OCI-LY1 (cell line): ENCODE results near the gene ENDOD1.

ENCODE experiments used
- H2AFZ ChIP-seq: fragments of 200-600 bp; sonication (generic), shearing (Covaris generic); 2 replicates; pipeline ENCODE4 v1.6.0; 2014; ENCODE audit warnings: antibody characterized with exemption, mild to moderate bottlenecking, low read length
- H3F3A ChIP-seq: fragments of 200-600 bp; sonication (generic), shearing (Covaris generic); 2 replicates; pipeline ENCODE4 v1.6.0; 2014; ENCODE audit warnings: mild to moderate bottlenecking, antibody characterized with exemption, low read length, moderate library complexity; ENCODE audit not compliant: insufficient read depth
- H3K27ac ChIP-seq: fragments of 200-600 bp; sonication (generic); 2 replicates; pipeline ENCODE4 v1.5.1; 2014; ENCODE audit warnings: low read length, mixed run types, mild to moderate bottlenecking, low read depth; ENCODE audit not compliant: poor library complexity, severe bottlenecking
- H3K27me3 ChIP-seq: fragments of 200-600 bp; sonication (generic); 2 replicates; pipeline ENCODE4 v1.6.0; 2014; ENCODE audit warnings: antibody characterized with exemption, mild to moderate bottlenecking, low read length, moderate library complexity; ENCODE audit not compliant: insufficient read depth
- H3K36me3 ChIP-seq: fragments of 200-600 bp; sonication (generic); 2 replicates; pipeline ENCODE4 v1.6.1; 2014; ENCODE audit warnings: mild to moderate bottlenecking, antibody characterized with exemption, low read length, moderate library complexity, mixed read lengths; ENCODE audit not compliant: insufficient read depth
- H3K4me1 ChIP-seq: fragments of 200-600 bp; sonication (generic); 2 replicates; pipeline ENCODE4 v1.5.1; 2014; ENCODE audit warnings: mild to moderate bottlenecking, low read length, moderate library complexity; ENCODE audit not compliant: insufficient read depth, severe bottlenecking
- H3K4me2 ChIP-seq: fragments of 200-600 bp; sonication (generic), shearing (Covaris generic); 2 replicates; pipeline ENCODE4 v1.6.1; 2014; ENCODE audit warnings: low read length
- H3K4me3 ChIP-seq: fragments of 200-600 bp; sonication (generic); 2 replicates; pipeline ENCODE4 v1.5.1; 2014; ENCODE audit warnings: low read length, low read depth, mild to moderate bottlenecking, mixed read lengths; ENCODE audit not compliant: poor library complexity, severe bottlenecking
- H3K79me2 ChIP-seq: fragments of 200-600 bp; shearing (Covaris generic); 2 replicates; pipeline ENCODE4 v1.6.1; 2016; ENCODE audit warnings: mixed run types, low read length, mixed read lengths; ENCODE audit not compliant: insufficient read depth
- H3K9ac ChIP-seq: fragments of 200-600 bp; sonication (generic), shearing (Covaris generic); 2 replicates; pipeline ENCODE4 v1.6.1; 2014; ENCODE audit warnings: mild to moderate bottlenecking, low read length, mixed read lengths
- H3K9me2 ChIP-seq: fragments of 200-600 bp; sonication (generic), shearing (Covaris generic); 2 replicates; pipeline ENCODE4 v1.6.1; 2014; ENCODE audit warnings: low read depth, mild to moderate bottlenecking, low read length, mixed read lengths
- H3K9me3 ChIP-seq: fragments of 200-600 bp; shearing (Covaris generic); 2 replicates; pipeline ENCODE4 v1.6.1; 2014; ENCODE audit warnings: low read length, mixed read lengths
- H4K20me1 ChIP-seq: fragments of 200-600 bp; sonication (generic), shearing (Covaris generic); 2 replicates; pipeline ENCODE4 v1.6.0; 2016; ENCODE audit warnings: mild to moderate bottlenecking, low read length; ENCODE audit not compliant: insufficient read depth
- EZH2 ChIP-seq: fragments of 200-600 bp; sonication (generic), shearing (Covaris generic); IDR thresholded peaks from 2 replicates; pipeline ENCODE4 v1.8.0; 2017; ENCODE audit warnings: borderline replicate concordance, mixed run types, mild to moderate bottlenecking, antibody characterized with exemption, low read length, moderate library complexity, mixed read lengths
- TF ChIP-seq, protein P1 (sequence below): fragments of 200-600 bp; sonication (generic), shearing (Covaris generic); IDR thresholded peaks from 2 replicates; pipeline ENCODE4 v1.5.1; 2017; ENCODE audit warnings: mild to moderate bottlenecking, antibody characterized with exemption, low read length, moderate library complexity, mixed read lengths

The ENDOD1 gene

DNA sequence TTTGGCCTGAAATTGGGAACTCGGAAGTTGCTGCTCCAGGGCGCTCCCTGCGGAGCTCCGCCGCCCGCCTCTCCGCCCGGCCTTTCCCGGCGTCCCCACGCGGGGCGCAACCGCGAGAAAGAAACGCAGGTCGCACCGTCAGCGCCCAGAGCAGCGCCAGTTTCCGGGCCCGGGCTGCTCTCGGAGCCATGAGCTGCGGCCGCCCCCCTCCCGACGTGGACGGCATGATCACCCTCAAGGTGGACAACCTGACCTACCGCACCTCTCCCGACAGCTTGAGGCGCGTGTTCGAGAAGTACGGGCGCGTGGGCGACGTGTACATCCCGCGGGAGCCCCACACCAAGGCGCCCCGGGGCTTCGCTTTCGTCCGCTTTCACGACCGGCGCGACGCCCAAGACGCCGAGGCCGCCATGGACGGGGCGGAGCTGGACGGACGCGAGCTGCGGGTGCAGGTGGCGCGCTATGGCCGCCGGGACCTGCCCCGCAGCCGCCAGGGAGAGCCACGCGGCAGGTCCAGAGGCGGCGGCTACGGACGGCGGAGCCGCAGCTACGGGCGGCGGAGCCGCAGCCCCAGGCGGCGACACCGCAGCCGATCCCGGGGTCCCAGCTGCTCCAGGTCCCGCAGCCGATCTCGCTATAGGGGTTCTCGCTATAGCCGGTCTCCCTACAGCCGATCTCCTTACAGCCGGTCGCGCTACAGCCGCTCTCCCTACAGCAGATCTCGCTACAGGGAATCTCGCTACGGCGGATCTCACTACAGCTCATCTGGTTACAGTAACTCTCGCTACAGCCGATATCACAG is 22.4 kb upstream of the ENDOD1 start:
- Histone ChIP-seq H3K9me2 (no peaks in the 10 kb centered on the region), H3K79me2 (no peaks in the 10 kb centered on the region), H4K20me1 (no peaks in the 10 kb centered on the region), H3K27me3 (no peaks in the 10 kb centered on the region), H3F3A (no peaks in the 10 kb centered on the region), H3K27ac (peak overlapping the region; percentile 49), H3K36me3 (no peaks in the 10 kb centered on the region), H3K9ac (peak overlapping the region; percentile 59), H3K4me1 (peaks cover 17% of the 10 kb centered on the region), H2AFZ (no peak overlapping the region), H3K9me3 (no peaks in the 10 kb centered on the region), H3K4me3 (peak overlapping the region; percentile 71), H3K4me2 (peak overlapping the region; percentile 79)
- TF ChIP-seq, protein P1, sequence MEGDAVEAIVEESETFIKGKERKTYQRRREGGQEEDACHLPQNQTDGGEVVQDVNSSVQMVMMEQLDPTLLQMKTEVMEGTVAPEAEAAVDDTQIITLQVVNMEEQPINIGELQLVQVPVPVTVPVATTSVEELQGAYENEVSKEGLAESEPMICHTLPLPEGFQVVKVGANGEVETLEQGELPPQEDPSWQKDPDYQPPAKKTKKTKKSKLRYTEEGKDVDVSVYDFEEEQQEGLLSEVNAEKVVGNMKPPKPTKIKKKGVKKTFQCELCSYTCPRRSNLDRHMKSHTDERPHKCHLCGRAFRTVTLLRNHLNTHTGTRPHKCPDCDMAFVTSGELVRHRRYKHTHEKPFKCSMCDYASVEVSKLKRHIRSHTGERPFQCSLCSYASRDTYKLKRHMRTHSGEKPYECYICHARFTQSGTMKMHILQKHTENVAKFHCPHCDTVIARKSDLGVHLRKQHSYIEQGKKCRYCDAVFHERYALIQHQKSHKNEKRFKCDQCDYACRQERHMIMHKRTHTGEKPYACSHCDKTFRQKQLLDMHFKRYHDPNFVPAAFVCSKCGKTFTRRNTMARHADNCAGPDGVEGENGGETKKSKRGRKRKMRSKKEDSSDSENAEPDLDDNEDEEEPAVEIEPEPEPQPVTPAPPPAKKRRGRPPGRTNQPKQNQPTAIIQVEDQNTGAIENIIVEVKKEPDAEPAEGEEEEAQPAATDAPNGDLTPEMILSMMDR: peak; percentile 27; the same call in 1 of the 2 replicates
- no peak for TF ChIP-seq EZH2

DNA sequence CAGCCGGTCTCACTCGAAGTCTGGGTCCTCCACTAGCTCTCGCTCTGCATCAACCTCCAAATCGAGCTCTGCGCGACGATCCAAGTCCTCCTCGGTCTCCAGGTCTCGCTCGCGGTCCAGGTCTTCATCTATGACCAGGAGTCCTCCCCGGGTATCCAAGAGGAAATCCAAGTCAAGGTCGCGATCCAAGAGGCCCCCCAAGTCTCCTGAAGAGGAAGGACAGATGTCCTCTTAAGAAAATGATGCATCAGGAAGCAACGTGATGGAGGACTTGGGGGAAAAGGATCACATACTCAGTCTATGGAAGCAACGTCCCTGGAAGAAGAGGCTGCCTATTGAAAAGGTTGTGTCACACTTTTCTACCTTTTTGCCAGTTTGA is 21.8 kb upstream of the ENDOD1 start:
- Histone ChIP-seq H2AFZ (0 out of 2 replicates have a peak overlapping the region, but pooled peaks have one; percentile 0), H3K36me3 (no peaks in the 10 kb centered on the region)

DNA sequence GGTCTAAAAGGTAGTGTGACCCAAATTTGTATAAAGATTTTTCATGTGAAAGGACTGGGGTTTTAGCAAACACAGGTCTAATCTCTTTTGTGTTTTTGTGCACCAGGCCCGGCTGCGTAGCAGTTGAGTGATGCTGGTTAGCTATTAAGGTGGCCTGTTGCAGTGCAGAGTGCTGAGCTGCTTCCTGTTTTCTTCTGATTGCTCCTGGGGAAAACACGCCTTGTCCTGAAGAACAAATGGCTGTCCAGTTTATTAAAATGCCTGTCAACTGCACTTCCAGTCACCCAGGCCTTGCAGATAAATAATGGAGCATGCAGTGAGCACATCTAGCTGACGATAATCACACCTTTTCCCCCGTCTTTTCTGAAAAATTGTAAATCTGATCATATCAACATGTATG is 21.1 kb upstream of the ENDOD1 start:
- H3K4me2 ChIP-seq: peak overlapping the region; percentile 79
- no peaks in the 10 kb centered on the region for H3K27me3 ChIP-seq
- H3K79me2 ChIP-seq: no peaks in the 10 kb centered on the region
- H3K4me3 ChIP-seq: peak overlapping the region; percentile 71
- no peaks in the 10 kb centered on the region for H3K9me3 ChIP-seq
- TF ChIP-seq, protein P1: no peak
- TF ChIP-seq EZH2: no peak
- no peaks in the 10 kb centered on the region for H3F3A ChIP-seq
- H3K27ac ChIP-seq: peak overlapping the region; percentile 49
- no peaks in the 10 kb centered on the region for H4K20me1 ChIP-seq
- no peaks in the 10 kb centered on the region for H3K9me2 ChIP-seq
- no peaks in the 10 kb centered on the region for H3K36me3 ChIP-seq
- H3K4me1 ChIP-seq: peaks cover 17% of the 10 kb centered on the region
- H3K9ac ChIP-seq: peak overlapping the region; percentile 59
- H2AFZ ChIP-seq: no peak overlapping the region

More for the DNA sequence above, 21.8 kb upstream of the ENDOD1 start:
- Histone ChIP-seq H3K9me3 (no peaks in the 10 kb centered on the region), H3K27ac (peak overlapping the region; percentile 49), H3K9ac (peak overlapping the region; percentile 59), H3K4me1 (peaks cover 17% of the 10 kb centered on the region), H3F3A (no peaks in the 10 kb centered on the region), H3K4me3 (peak overlapping the region; percentile 71), H3K27me3 (no peaks in the 10 kb centered on the region), H3K4me2 (peak overlapping the region; percentile 79), H3K9me2 (no peaks in the 10 kb centered on the region), H3K79me2 (no peaks in the 10 kb centered on the region), H4K20me1 (no peaks in the 10 kb centered on the region)
- TF ChIP-seq, protein P1: no peak
- no peak for TF ChIP-seq EZH2
